GM21825 (cell line): ENCODE data around the gene GRIN3A.
A peak's percentile ranks its signal among the peaks of the same experiment; 100 is the strongest.
"Not testable (repeated sequence)": the region's sequence is repeated elsewhere in the genome, so short reads cannot be mapped to it uniquely, and the experiment has no call there.

Experiments used
- ATAC-seq: cut with Tn5 transposase; IDR thresholded peaks from one replicate; pipeline ENCODE4 v1.9.1; 2021; ENCODE audit warnings: mild to moderate bottlenecking, moderate library complexity; ENCODE audit not compliant: unreplicated experiment

The GRIN3A gene

GRCh38 chr9:101635473-101635872 lies 103.0 kb downstream of the GRIN3A start:
- ATAC-seq: no peak

GRCh38 chr9:101634741-101635409 lies 103.6 kb downstream of the GRIN3A start:
- no peak for ATAC-seq

- no peak for ATAC-seq
Measured at GRCh38 chr9:101632611-101633010, 105.8 kb downstream of the GRIN3A start.

DNA sequence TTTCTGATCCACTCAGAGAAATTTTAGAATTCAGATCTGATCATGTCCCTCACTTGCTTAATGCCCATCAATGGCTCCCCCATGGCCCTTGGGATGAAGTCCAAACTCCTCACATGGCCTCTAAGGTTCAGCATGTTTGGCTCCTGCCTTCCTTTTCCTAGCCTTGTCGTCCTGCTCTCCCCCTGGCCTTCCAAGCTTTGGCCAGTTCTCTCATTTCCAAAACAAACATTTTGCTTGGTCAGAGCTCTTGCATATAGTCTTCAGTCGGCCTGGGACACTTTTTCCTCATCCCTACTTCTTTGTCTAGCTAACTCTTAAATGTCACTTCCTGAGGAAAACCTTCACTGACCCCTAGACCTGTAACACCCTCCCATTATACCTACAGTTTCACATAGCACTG lies 106.6 kb downstream of the GRIN3A start:
- ATAC-seq: no peak

GRCh38 chr9:101629636-101630035 lies 108.8 kb downstream of the GRIN3A start:
- ATAC-seq: no peak

DNA sequence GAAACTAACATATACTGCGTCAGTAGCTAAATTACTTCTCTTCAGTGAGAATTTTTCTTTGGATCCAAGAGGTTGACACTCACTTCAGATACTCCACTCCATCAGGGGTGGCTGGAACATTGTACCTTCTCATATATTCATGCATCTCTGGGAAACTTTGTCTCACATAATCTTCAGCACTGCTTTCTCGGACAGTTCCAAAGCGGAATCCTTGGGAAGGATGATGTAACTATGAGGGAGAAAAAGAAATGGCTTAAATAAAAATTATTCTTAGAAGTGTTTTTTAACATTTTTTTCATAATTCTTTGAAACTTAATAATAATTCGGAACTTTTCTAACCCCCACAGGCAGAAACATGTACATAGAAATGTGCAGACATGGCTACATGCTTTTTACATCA lies 110.3 kb downstream of the GRIN3A start:
- ATAC-seq: no peak

GRCh38 chr9:101626295-101626694 lies 112.2 kb downstream of the GRIN3A start:
- no peak for ATAC-seq

DNA sequence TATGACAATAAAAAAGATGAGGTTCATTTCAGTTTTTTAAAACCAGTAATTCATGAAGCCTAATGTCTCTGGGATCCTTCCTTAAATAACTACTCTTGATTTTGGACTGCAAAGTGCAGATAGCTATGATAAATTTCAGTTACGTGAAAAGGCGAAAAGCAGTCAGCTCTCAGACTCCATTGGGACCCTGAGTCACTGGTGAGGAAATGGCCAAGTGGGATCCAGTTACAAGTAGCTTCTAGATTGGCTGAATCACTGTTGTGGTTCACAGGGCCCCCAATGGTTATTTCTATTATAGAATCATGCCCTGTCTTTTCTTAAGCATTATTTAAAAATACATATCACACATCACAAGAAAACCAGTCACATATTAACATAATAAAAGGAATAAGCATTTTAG lies 112.6 kb downstream of the GRIN3A start:
- no peak for ATAC-seq

DNA sequence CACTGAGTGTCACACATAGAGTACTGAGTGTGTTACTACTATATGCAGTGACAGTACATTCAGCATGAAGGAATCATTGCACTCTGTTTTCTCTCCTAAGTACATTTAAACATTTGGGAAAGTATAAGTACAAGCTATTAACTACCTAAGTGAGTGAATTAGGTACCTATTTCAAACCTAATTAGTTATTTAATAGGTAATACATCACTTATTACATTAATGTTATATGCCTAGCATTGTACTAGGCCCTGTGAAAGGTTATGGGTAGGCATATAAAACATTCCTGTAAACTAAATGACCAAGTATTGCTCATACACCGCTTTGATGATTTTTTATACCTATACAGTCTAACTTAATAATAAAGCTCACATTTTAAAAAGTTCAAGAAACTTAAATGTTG lies 118.0 kb downstream of the GRIN3A start:
- ATAC-seq: no peak

- ATAC-seq: no peak
Measured at GRCh38 chr9:101618698-101619097, 119.7 kb downstream of the GRIN3A start.

DNA sequence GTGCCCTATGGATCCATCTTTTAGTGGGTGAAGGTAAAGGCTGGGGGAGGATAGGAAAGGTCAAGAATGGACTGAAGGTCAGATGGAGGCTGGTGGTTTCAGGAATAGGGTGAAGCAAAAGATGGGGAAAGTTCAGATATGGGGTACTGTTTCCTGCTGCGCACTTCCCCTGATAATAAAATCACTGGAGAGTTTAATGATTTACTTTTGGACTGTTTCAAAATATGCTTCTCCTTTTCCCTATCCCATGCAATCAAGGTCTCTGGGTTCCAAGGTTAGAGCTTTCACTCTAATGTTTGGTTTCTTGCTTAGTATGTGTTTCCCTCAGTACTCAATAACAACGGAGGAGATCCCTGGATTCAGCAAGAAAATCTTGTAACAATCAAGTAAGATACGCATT lies 132.9 kb downstream of the GRIN3A start:
- no peak for ATAC-seq

GRCh38 chr9:101604296-101604695 lies 134.2 kb downstream of the GRIN3A start:
- ATAC-seq: no peak

GRCh38 chr9:101601904-101602765 lies 136.3 kb downstream of the GRIN3A start:
- ATAC-seq: no peak

DNA sequence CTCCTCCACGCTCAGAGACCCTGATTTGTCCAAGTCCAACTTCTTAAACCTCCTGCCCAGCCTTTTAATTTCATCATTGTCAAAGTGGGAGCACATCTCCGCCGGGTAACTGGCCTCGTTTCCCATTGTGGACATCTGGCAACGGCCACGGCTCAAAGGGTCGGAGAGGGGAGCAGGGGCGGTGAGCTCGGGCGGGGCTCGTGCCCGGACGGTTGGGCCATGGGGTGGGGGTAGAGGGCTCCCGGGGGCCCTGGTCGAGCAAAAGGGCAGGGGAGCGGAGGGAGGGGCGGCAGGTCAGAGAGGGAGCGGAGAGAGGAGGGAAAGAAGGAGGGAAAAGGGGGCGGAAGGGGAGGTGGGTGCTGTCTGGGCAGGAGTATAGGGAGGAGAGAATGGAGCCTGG lies 143.7 kb downstream of the GRIN3A start, which contains the start of gene PPP3R2:
Gene PPP3R2 (minus strand): TSS at position 174 of the 400 bp plus-strand sequence. CDS start 48 bp downstream, at position 126.
- no peak for ATAC-seq

DNA sequence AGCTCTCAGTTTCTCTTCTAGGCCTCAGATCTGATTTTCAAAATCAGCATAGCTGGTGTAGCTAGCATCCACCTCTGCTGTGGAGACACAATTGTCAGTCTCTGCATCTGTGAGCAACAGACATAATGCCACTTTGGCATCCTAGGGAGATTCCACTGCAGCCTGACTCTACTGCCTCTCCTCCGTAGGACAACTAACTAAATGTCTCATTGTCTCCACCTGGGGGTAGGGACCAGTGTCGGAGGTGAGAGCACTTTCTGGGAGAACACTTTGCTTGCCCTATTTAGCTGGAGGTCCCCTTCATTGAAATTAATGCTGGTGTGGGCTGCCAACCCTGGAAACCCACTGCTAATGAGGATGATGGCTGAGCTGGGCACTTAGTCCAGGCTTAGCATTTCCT lies 145.1 kb downstream of the GRIN3A start:
- ATAC-seq: no peak

DNA sequence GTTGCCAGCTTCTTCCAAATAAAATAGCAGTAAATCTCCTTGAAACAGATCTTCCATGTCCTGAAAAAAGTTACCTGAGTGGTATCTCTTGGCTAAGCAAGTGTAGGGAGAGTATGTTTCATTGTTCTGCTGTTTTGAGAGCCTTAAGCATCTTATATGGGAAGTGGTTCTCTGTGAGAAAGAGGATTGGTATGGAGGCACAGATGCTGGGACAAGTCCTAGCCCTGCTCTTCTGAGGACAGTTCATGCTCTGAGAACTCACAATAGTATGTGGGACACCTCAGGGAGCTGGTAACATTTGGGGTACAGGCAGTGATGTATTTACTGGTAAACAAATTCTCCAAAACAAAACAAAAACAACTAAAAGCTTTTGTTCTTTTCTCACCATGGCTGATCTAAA lies 145.7 kb downstream of the GRIN3A start:
- ATAC-seq: no peak

DNA sequence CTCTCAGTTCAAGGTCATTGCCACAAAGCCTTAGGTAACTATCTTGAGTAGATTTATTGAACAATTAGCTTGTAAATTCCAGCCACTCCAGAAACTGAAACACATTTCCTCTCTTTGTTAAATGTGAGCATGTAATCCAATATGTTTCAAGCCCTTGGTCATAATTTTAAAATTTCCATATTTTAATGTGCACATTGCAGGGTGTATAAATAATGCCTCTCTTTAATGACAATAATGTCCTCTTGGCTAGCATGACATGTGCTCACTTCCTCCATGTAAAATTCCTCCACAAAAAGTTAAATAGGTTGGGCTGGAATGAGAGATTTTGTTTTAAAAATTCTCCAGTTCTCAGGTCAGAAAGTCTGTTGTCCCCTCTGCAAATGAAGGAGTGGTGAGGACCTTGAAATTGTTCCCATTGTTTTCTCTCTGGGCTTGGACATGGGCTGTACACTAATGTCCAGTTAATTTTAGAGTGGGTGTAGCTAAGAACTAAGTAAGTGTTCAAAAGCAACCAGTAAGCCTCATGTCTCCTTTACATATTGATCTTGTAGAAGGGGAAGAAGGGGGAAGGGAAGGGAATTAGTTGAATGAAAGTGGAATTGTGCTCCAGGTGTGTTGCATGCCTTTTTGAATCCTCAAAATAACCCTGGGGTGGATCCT lies 146.5 kb downstream of the GRIN3A start:
- ATAC-seq: no peak

GRCh38 chr9:101590901-101591300 lies 147.5 kb downstream of the GRIN3A start:
- no peak for ATAC-seq

GRCh38 chr9:101590074-101590473 lies 148.4 kb downstream of the GRIN3A start:
- not testable (repeated sequence) for ATAC-seq

DNA sequence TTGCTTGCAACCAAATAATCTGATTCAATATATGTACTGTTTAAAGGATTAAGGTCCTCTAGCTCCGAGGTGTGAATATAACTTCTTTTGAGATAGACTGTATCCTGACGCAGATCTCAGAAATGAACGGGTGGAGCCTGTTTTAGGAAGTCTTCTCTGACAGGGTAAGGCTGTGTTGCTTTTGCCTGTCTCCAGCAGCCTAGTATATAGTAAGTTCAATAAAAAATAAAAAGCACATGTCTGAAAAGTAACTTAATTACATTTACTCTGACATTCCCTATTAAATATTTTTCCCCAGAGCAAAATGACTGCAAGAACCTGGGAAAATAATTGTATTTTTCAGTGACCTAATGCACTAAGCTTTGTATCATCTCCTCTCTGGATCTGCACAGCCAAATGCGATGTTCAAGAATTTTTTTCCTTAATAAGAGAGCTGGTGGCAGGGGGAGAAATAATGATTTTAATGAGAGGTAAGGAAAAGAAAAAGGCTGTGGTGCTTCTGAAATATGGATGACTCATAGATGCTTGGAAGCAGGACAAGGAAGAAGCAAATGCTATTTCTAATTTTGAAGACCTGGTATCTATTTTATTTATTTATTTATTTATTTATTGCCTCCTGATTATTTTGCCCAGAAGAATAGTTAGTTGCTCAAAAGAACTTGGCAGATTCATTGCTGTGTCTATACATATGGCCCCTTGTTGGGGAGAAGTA lies 151.0 kb downstream of the GRIN3A start:
- ATAC-seq: no peak

DNA sequence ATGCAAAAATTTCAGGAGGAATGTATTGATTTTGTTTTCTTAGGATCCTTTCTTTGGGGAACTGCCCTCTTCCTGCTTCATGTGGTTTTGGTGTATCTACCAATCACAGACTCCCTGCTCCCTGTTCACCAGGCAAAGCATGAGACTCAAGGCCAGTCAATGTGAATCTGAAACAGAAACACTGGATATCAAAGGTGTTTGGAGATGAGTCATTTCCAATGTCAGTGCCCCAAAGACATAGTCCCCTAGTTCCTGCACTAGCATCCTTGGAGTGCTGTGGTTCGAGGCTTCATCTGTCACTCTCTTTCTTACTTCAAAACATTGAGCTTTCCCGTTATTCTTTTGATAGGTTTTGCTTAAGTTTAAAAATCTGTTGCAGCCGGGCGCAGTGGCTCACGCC lies 151.8 kb downstream of the GRIN3A start:
- peak; percentile 90 for ATAC-seq
